GM23248 (cell line): ENCODE results near the gene CREB5. TPM values are rescaled to one million over a fixed set of nuclear protein-coding genes. Genes with fewer than 3 reads are reported as not detected.

Experiments used
- DNase-seq: peaks from one replicate; pipeline ENCODE4 v3.0.0-alpha.2; 2015
- H2AFZ ChIP-seq: fragments of 200-600 bp; sonication (generic); 2 replicates; pipeline ENCODE4 v1.6.1; 2016; ENCODE audit warnings: antibody characterized with exemption
- H3F3A ChIP-seq: fragments of 200-600 bp; sonication (generic); 2 replicates; pipeline ENCODE4 v1.6.1; 2016; ENCODE audit warnings: mild to moderate bottlenecking, antibody characterized with exemption, mixed run types; ENCODE audit not compliant: insufficient read depth
- H3K27ac ChIP-seq: fragments of 200-600 bp; sonication (generic); 2 replicates; pipeline ENCODE4 v1.5.1; 2016; ENCODE audit warnings: mild to moderate bottlenecking
- H3K27me3 ChIP-seq: fragments of 200-600 bp; sonication (generic); replicated peaks from 2 replicates; pipeline ENCODE4 v1.6.1; 2016; ENCODE audit warnings: mild to moderate bottlenecking; ENCODE audit not compliant: insufficient read depth
- H3K36me3 ChIP-seq: fragments of 200-600 bp; sonication (generic); 2 replicates; pipeline ENCODE4 v1.6.1; 2016; ENCODE audit warnings: low read depth, mild to moderate bottlenecking
- H3K4me1 ChIP-seq: fragments of 200-600 bp; sonication (generic); 2 replicates; pipeline ENCODE4 v1.6.1; 2016; ENCODE audit warnings: mild to moderate bottlenecking; ENCODE audit not compliant: insufficient read depth
- H3K4me2 ChIP-seq: fragments of 200-600 bp; sonication (generic); one replicate; pipeline ENCODE4 v1.6.1; 2016; ENCODE audit warnings: mild to moderate bottlenecking; ENCODE audit not compliant: unreplicated experiment
- H3K4me3 ChIP-seq: fragments of 200-600 bp; sonication (generic); 2 replicates; pipeline ENCODE4 v1.5.1; 2016; ENCODE audit warnings: mild to moderate bottlenecking
- H3K79me2 ChIP-seq: fragments of 200-600 bp; sonication (generic); 2 replicates; pipeline ENCODE4 v1.6.1; 2016; ENCODE audit warnings: mild to moderate bottlenecking; ENCODE audit not compliant: insufficient read depth
- H3K9ac ChIP-seq: fragments of 200-600 bp; sonication (generic); 2 replicates; pipeline ENCODE4 v1.6.1; 2016; ENCODE audit warnings: mild to moderate bottlenecking
- H3K9me2 ChIP-seq: fragments of 200-600 bp; sonication (generic); 2 replicates; pipeline ENCODE4 v1.6.1; 2016; ENCODE audit warnings: mixed run types, mild to moderate bottlenecking, moderate library complexity; ENCODE audit not compliant: insufficient read depth
- H3K9me3 ChIP-seq: fragments of 200-600 bp; sonication (generic); one replicate; pipeline ENCODE4 v1.6.1; 2017; ENCODE audit warnings: low read depth
- H4K20me1 ChIP-seq: fragments of 200-600 bp; sonication (generic); 2 replicates; pipeline ENCODE4 v1.6.0; 2016; ENCODE audit not compliant: insufficient read depth
- EZH2 ChIP-seq: fragments of 200-600 bp; sonication (generic); IDR thresholded peaks from 2 replicates; pipeline ENCODE4 v1.6.1; 2018; ENCODE audit warnings: antibody characterized with exemption, mild to moderate bottlenecking; ENCODE audit not compliant: insufficient read depth, poor library complexity, severe bottlenecking
- EZH2phosphoT487 ChIP-seq: fragments of 200-600 bp; sonication (generic); IDR thresholded peaks from 2 replicates; pipeline ENCODE4 v1.6.1; 2018; ENCODE audit warnings: antibody characterized with exemption, moderate library complexity, mild to moderate bottlenecking, low read depth; ENCODE audit not compliant: insufficient read depth
- WGBS, 2 experiments: methylation state at CpG; one replicate each; pipeline ENCODE4 v1.1.6; 2015 to 2017; ENCODE audit warnings: low lambda C conversion rate in 2 of 2, low coverage in 1 of 2; ENCODE audit errors: missing lambda C conversion rate in 2 of 2; 5-methylcytosine and 5-hydroxymethylcytosine counted together
- in situ Hi-C: fragments of 300-500 bp; cut with MboI; formaldehyde crosslinking; loops from 2 replicates; pipeline ENCODE4 v1.15.0; 2020
- polyA plus RNA-seq: library from polyadenylated mRNA; unstranded; fragments of >200 nt; fragmentation: Nextera tagmentation; extraction: Ambion mirVana; gene quantifications from 2 replicates; pipeline ENCODE4 v1.2.1, GENCODE V29; 2016
- total RNA-seq: library from RNA; depleted of rRNA; stranded (reverse); fragments of >200 nt; shearing (Covaris generic); gene quantifications from 2 replicates; pipeline ENCODE4 v1.2.3, GENCODE V29; 2014

The CREB5 gene
- total and polyA plus RNA-seq, 2 experiments from 2014 or later, result 13.6 to 19.2 TPM

DNA sequence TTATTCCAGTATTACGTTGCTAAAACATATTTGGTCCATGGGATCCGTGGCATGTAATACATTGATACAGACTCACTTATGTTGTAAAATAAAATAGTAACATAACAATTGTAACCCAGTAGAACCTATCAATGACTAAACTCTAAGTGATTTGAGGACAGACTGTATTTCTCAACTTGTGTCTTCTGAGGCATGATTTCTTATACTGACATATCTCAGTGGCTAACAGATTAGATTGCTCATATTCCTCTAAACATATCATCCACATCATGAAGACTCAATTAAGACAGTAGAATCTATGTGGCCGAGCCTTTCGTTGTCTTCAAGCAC lies 72.3 kb downstream of the CREB5 start:
- H3K27me3 ChIP-seq, result no peaks in the 10 kb centered on the region
- no peaks in the 10 kb centered on the region for H3K9me2 ChIP-seq
- H3K9ac ChIP-seq, result peak overlapping the region; percentile 11; the same call in 1 of the 2 replicates
- in situ Hi-C loops, result no loop called here
- 51 to 61% methylated on average over 4 of the region's 4 CpGs for WGBS, 2 experiments
- no peak for DNase-seq
- peak overlapping the region; percentile 55 for H3K4me2 ChIP-seq
- H4K20me1 ChIP-seq, result no peaks in the 10 kb centered on the region
- TF ChIP-seq EZH2 (no peak), EZH2phosphoT487 (0 out of 2 replicates have a peak, but pooled peaks have one; percentile 62)
- no peak overlapping the region for H2AFZ ChIP-seq
- peak overlapping the region; percentile 78 for H3K27ac ChIP-seq
- H3K9me3 ChIP-seq, result no peaks in the 10 kb centered on the region
- H3K4me1 ChIP-seq, result peaks cover 58% of the 10 kb centered on the region
- no peaks in the 10 kb centered on the region for H3K79me2 ChIP-seq
- H3K36me3 ChIP-seq, result no peaks in the 10 kb centered on the region
- peaks cover 56% of the 10 kb centered on the region for H3F3A ChIP-seq
- H3K4me3 ChIP-seq, result no peak overlapping the region

DNA sequence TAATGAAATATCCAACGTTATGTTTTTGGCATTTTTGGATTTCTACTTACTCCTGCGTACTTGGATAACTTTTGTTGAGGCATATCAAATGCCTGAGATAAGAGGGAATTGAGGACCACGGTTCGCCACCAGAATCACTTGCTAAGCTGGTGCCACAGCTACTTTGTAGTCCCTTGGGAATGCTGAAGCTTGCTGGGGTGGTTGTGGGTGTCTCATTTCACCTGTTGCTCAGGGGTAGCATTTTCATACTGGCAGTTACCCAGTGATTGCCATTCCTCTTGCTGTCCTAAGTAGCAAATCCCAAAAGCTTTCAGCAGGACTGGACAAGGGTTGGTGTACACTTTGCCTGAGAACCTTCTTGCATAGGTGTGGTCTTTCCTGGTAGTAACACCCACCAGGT lies 75.2 kb downstream of the CREB5 start:
- 97% methylated on average over 4 of the region's 4 CpGs for WGBS, 2 experiments

DNA sequence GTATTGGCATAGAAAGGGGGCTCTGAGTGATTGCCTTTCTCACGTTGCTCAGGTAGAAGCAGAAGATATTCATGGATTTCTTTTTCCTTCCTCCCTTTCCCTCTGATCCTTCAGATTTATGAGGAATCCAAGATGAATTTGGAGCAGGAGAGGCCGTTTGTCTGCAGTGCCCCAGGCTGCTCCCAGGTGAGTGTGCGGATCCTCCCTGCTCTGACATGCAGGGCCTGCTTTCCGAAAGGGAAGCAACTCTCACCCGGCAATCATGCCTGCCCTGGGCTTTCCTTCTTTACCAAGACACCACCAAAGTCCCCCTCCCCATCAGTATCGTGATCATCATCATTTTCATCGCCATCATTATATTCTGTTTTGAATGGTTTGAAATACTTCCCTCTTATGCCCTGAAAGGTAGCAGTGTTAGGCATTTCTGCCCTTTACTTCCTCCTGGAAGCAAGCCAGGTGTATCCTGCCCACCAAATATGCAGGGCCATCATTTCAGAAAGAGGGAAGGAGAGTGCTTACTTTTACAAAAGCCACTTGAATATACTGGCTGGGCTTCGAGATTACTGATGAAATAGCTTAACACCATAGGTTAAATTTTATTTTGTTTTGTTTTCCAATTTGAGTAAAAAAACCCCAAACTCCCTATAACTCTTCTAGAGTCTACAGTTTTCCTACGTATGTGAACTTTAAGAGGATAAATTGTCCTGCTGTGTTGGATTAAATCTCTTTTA lies 75.9 kb downstream of the CREB5 start:
- 91 to 95% methylated on average over 9 of the region's 9 CpGs for WGBS, 2 experiments
- Histone ChIP-seq H4K20me1 (no peaks in the 10 kb centered on the region), H3K79me2 (no peaks in the 10 kb centered on the region), H3K4me1 (peaks cover 30% of the 10 kb centered on the region), H3K4me2 (no peak overlapping the region), H3K9me2 (no peaks in the 10 kb centered on the region), H3K27me3 (no peaks in the 10 kb centered on the region), H3K27ac (no peak overlapping the region), H3K4me3 (no peak overlapping the region), H3K36me3 (no peaks in the 10 kb centered on the region), H2AFZ (no peak overlapping the region), H3F3A (peaks cover 28% of the 10 kb centered on the region), H3K9me3 (no peaks in the 10 kb centered on the region), H3K9ac (no peak overlapping the region)
- no peak for TF ChIP-seq EZH2
- TF ChIP-seq EZH2phosphoT487, result no peak
- in situ Hi-C loops, result no loop called here
- no peak for DNase-seq

More for the DNA sequence above, 75.2 kb downstream of the CREB5 start:
- Histone ChIP-seq H3K9me3 (no peaks in the 10 kb centered on the region), H3K4me3 (no peak overlapping the region), H2AFZ (no peak overlapping the region), H4K20me1 (no peaks in the 10 kb centered on the region), H3K36me3 (no peaks in the 10 kb centered on the region), H3K9ac (no peak overlapping the region), H3K27ac (no peak overlapping the region), H3F3A (peaks cover 35% of the 10 kb centered on the region), H3K4me1 (peaks cover 38% of the 10 kb centered on the region), H3K9me2 (no peaks in the 10 kb centered on the region), H3K79me2 (no peaks in the 10 kb centered on the region), H3K27me3 (no peaks in the 10 kb centered on the region), H3K4me2 (no peak overlapping the region)
- in situ Hi-C loops, result no loop called here
- DNase-seq, result no peak
- TF ChIP-seq EZH2phosphoT487, result no peak
- TF ChIP-seq EZH2, result no peak

DNA sequence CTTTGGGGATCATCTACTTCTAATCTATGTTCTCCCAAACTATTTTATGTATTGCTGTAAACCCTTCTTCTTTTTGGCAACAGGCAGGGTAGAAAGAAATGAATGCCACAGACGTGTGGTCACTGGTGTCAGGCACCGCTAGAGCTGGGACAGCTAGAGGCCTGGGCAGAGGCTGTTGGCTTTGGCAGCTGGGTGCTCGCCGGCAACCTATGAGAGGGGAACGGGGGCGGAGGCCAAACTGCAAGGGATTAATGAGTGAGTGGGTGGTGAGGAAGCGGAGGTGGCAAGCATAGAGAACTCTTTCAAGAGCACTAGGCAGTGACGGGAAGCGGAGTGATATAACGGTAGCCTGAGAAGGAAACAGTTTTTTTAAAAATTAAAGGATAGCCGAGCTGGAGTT lies 78.5 kb downstream of the CREB5 start:
- H3K79me2 ChIP-seq, result no peaks in the 10 kb centered on the region
- H3K9ac ChIP-seq, result no peak overlapping the region
- no peak overlapping the region for H3K4me3 ChIP-seq
- H3K36me3 ChIP-seq, result no peaks in the 10 kb centered on the region
- TF ChIP-seq EZH2 (no peak), EZH2phosphoT487 (no peak)
- 93 to 95% methylated on average over 11 of the region's 11 CpGs for WGBS, 2 experiments
- no peaks in the 10 kb centered on the region for H4K20me1 ChIP-seq
- DNase-seq, result no peak
- peaks cover 4% of the 10 kb centered on the region for H3K4me1 ChIP-seq
- no peak overlapping the region for H3K4me2 ChIP-seq
- no peaks in the 10 kb centered on the region for H3K9me3 ChIP-seq
- no peak overlapping the region for H2AFZ ChIP-seq
- peaks cover 4% of the 10 kb centered on the region for H3F3A ChIP-seq
- in situ Hi-C loops, result no loop called here
- no peaks in the 10 kb centered on the region for H3K27me3 ChIP-seq
- no peaks in the 10 kb centered on the region for H3K9me2 ChIP-seq
- H3K27ac ChIP-seq, result no peak overlapping the region

DNA sequence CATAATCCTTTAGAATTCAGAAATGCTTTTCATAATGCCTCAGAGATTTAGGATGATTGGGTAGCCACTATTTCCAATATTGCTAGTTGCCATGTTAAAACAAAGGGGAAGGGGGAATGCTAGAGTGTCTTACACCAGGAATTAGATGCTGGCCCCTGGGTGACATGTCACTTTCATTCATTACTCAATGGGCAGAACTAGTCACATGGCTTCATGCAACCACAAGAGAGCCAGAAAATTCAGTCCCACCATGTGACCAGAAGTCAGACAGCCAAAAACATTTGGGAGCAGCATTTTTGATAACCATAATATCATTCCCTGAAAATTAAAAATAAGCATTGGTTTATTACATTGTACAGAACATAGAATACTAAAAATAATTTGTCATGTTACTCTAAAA lies 81.2 kb downstream of the CREB5 start:
- no peaks in the 10 kb centered on the region for H3K9me3 ChIP-seq
- H3K9me2 ChIP-seq, result no peaks in the 10 kb centered on the region
- no peak overlapping the region for H3K4me3 ChIP-seq
- DNase-seq, result no peak
- in situ Hi-C loops, result no loop called here
- no peaks in the 10 kb centered on the region for H3F3A ChIP-seq
- no peak overlapping the region for H3K27ac ChIP-seq
- H3K4me2 ChIP-seq, result no peak overlapping the region
- no peaks in the 10 kb centered on the region for H3K27me3 ChIP-seq
- no peaks in the 10 kb centered on the region for H3K36me3 ChIP-seq
- no peaks in the 10 kb centered on the region for H3K79me2 ChIP-seq
- TF ChIP-seq EZH2 (no peak), EZH2phosphoT487 (no peak)
- H4K20me1 ChIP-seq, result no peaks in the 10 kb centered on the region
- H2AFZ ChIP-seq, result no peak overlapping the region
- H3K4me1 ChIP-seq, result no peaks in the 10 kb centered on the region
- H3K9ac ChIP-seq, result no peak overlapping the region
